ENCODE results near the gene NUDT14. TPM values are rescaled to one million over a fixed set of nuclear protein-coding genes. Genes with fewer than 3 reads are reported as not detected.

The NUDT14 gene
- total and polyA plus RNA-seq, 8 donors, result 15.2 to 62.6 (median 26.6) TPM; not detected in 1

- intact Hi-C loops (cut with DNase I; ENCODE audit: low total_unique reads), result no loop called here
- H3K9me3 ChIP-seq, result no peaks in the 10 kb centered on the region
- no peaks in the 10 kb centered on the region for H3K27me3 ChIP-seq
- no peak for DNase-seq
- no peak overlapping the region for H3K27ac ChIP-seq
- no peak overlapping the region for H3K4me3 ChIP-seq
- H3K4me1 ChIP-seq, result peaks cover 0 to 6% (median 3%) of the 10 kb centered on the region in 4 donors
- TF ChIP-seq CTCF (IDR thresholded peaks at IDR 0.05) (no peak), POLR2AphosphoS5 (IDR thresholded peaks at IDR 0.05) (no peak), EP300 (IDR thresholded peaks at IDR 0.05) (no peak), POLR2A (IDR thresholded peaks at IDR 0.05) (no peak)
- WGBS, 5 donors, result 89 to 99% (median 97%) methylated on average over 10 of the region's 10 CpGs
- peaks cover 2 to 70% (median 69%) of the 10 kb centered on the region in 4 donors for H3K36me3 ChIP-seq
Observed at GRCh38 chr14:105226198-105226597, 45.1 kb upstream of the NUDT14 start.

- 78 to 86% (median 83%) methylated on average over 11 of the region's 11 CpGs for WGBS, 5 donors
- intact Hi-C loops (cut with DNase I; ENCODE audit: low total_unique reads), result no loop called here
- no peaks in the 10 kb centered on the region for H3K27me3 ChIP-seq
Observed at GRCh38 chr14:105224845-105225570, 43.9 kb upstream of the NUDT14 start.

GRCh38 chr14:105223770-105224544, 42.8 kb upstream of the NUDT14 start:
- Histone ChIP-seq H3K27ac (no peak overlapping the region), H3K9me3 (no peaks in the 10 kb centered on the region), H3K36me3 (peaks cover 19 to 92% (median 90%) of the 10 kb centered on the region in 4 donors), H3K27me3 (no peaks in the 10 kb centered on the region), H3K4me1 (peaks cover 0 to 15% (median 11%) of the 10 kb centered on the region in 4 donors), H3K4me3 (no peak overlapping the region)
- TF ChIP-seq CTCF (IDR thresholded peaks at IDR 0.05) (no peak), POLR2A (IDR thresholded peaks at IDR 0.05) (no peak), POLR2AphosphoS5 (IDR thresholded peaks at IDR 0.05) (no peak), EP300 (IDR thresholded peaks at IDR 0.05) (no peak)
- no peak for DNase-seq
- 91 to 98% (median 95%) methylated on average over 15 of the region's 15 CpGs for WGBS, 5 donors
- intact Hi-C loops (cut with DNase I; ENCODE audit: low total_unique reads), result no loop called here

More at GRCh38 chr14:105224845-105225570, 43.9 kb upstream of the NUDT14 start:
- peaks cover 0 to 15% (median 11%) of the 10 kb centered on the region in 4 donors for H3K4me1 ChIP-seq
- DNase-seq, result peak in 1 of 2 donors; percentile 39
- no peak overlapping the region for H3K4me3 ChIP-seq
- no peaks in the 10 kb centered on the region for H3K9me3 ChIP-seq
- H3K27ac ChIP-seq, result no peak overlapping the region
- H3K36me3 ChIP-seq, result peaks cover 11 to 82% (median 80%) of the 10 kb centered on the region in 4 donors
- TF ChIP-seq POLR2AphosphoS5 (IDR thresholded peaks at IDR 0.05), result no peak
- TF ChIP-seq POLR2A (IDR thresholded peaks at IDR 0.05), result no peak
- TF ChIP-seq CTCF (IDR thresholded peaks at IDR 0.05), result no peak
- no peak for TF ChIP-seq EP300 (IDR thresholded peaks at IDR 0.05)

GRCh38 chr14:105223260-105223659, 42.1 kb upstream of the NUDT14 start:
- Histone ChIP-seq H3K9me3 (no peaks in the 10 kb centered on the region), H3K4me1 (peaks cover 0 to 15% (median 11%) of the 10 kb centered on the region in 4 donors), H3K27me3 (no peaks in the 10 kb centered on the region), H3K27ac (no peak overlapping the region), H3K36me3 (peaks cover 25 to 94% (median 92%) of the 10 kb centered on the region in 4 donors), H3K4me3 (no peak overlapping the region)
- intact Hi-C loops (cut with DNase I; ENCODE audit: low total_unique reads), result no loop called here
- TF ChIP-seq POLR2A (IDR thresholded peaks at IDR 0.05) (no peak), CTCF (IDR thresholded peaks at IDR 0.05) (no peak), POLR2AphosphoS5 (IDR thresholded peaks at IDR 0.05) (no peak), EP300 (IDR thresholded peaks at IDR 0.05) (no peak)
- DNase-seq, result peak in 1 of 2 donors; percentile 57
- 88 to 96% (median 94%) methylated on average over 16 of the region's 16 CpGs for WGBS, 5 donors
